GM03348 (cell line): ENCODE results near the gene LSM12.
"Not testable (repeated sequence)": the region's sequence is repeated elsewhere in the genome, so short reads cannot be mapped to it uniquely, and the experiment has no call there.

Source experiments
- DNase-seq: peaks from one replicate; pipeline ENCODE4 v3.0.0; 2012; ENCODE audit warnings: low spot score

Gene LSM12

GRCh38 chr17:44066204-44066930 lies at the start of gene LSM12:
TSS of gene LSM12 (minus strand) at chr17:44066671. CDS start at chr17:44066587, 84 bp downstream.
- peak; percentile 95 for DNase-seq

GRCh38 chr17:44115585-44116415 lies 49.3 kb upstream of the LSM12 start:
- peak; percentile 75 for DNase-seq

- DNase-seq: no peak
These were observed 47.7 kb upstream of the LSM12 start for GRCh38 chr17:44113868-44114840.

- DNase-seq: no peak
These were observed 46.9 kb upstream of the LSM12 start for GRCh38 chr17:44113382-44113781.

GRCh38 chr17:44112284-44113280 lies 46.1 kb upstream of the LSM12 start:
- no peak for DNase-seq

- DNase-seq: no peak
These were observed 45.3 kb upstream of the LSM12 start for GRCh38 chr17:44111777-44112176.

GRCh38 chr17:44110823-44111633 lies 44.6 kb upstream of the LSM12 start:
- peak; percentile 94 for DNase-seq

GRCh38 chr17:44110011-44110686 lies 43.7 kb upstream of the LSM12 start:
- DNase-seq: no peak

- DNase-seq: no peak
These were observed 42.8 kb upstream of the LSM12 start for GRCh38 chr17:44109312-44109630.

- DNase-seq: peak; percentile 94
These were observed 42.2 kb upstream of the LSM12 start for GRCh38 chr17:44108440-44109311.

GRCh38 chr17:44106801-44107200 lies 40.3 kb upstream of the LSM12 start:
- no peak for DNase-seq

GRCh38 chr17:44105941-44106340 lies 39.5 kb upstream of the LSM12 start:
- DNase-seq: no peak

- no peak for DNase-seq
These were observed 39.0 kb upstream of the LSM12 start for GRCh38 chr17:44105483-44105882.

GRCh38 chr17:44102849-44103622 lies 36.6 kb upstream of the LSM12 start:
- DNase-seq: no peak

GRCh38 chr17:44101858-44102257 lies 35.4 kb upstream of the LSM12 start:
- DNase-seq: not testable (repeated sequence)

- peak; percentile 40 for DNase-seq
These were observed 30.9 kb upstream of the LSM12 start for GRCh38 chr17:44097110-44097958.
